ENCODE results near the gene BOD1L1.

BOD1L1 gene

GRCh38 chr4:13537832-13538177, 89.7 kb downstream of the BOD1L1 start:
- no peak for DNase-seq

- DNase-seq = no peak
These were observed 90.3 kb downstream of the BOD1L1 start for GRCh38 chr4:13537011-13537831.

- no peak for DNase-seq
These were observed 90.9 kb downstream of the BOD1L1 start for GRCh38 chr4:13536607-13537006.

- no peak for DNase-seq
These were observed 91.7 kb downstream of the BOD1L1 start for GRCh38 chr4:13535708-13536361.

- DNase-seq = no peak
These were observed 92.4 kb downstream of the BOD1L1 start for GRCh38 chr4:13535118-13535517.

- no peak for DNase-seq
These were observed 93.0 kb downstream of the BOD1L1 start for GRCh38 chr4:13534344-13535063.

- DNase-seq = no peak
These were observed 93.7 kb downstream of the BOD1L1 start for GRCh38 chr4:13533670-13534343.

- DNase-seq = no peak
These were observed 95.9 kb downstream of the BOD1L1 start for GRCh38 chr4:13531625-13531998.

- no peak for DNase-seq
These were observed 96.5 kb downstream of the BOD1L1 start for GRCh38 chr4:13530823-13531624.

- no peak for DNase-seq
These were observed 98.2 kb downstream of the BOD1L1 start for GRCh38 chr4:13529128-13529919.

GRCh38 chr4:13528821-13529127, 98.8 kb downstream of the BOD1L1 start:
- DNase-seq = no peak

- DNase-seq = no peak
These were observed 99.3 kb downstream of the BOD1L1 start for GRCh38 chr4:13527981-13528820.

- no peak for DNase-seq
These were observed 100.1 kb downstream of the BOD1L1 start for GRCh38 chr4:13527192-13527980.

GRCh38 chr4:13526658-13527057, 100.9 kb downstream of the BOD1L1 start:
- DNase-seq = no peak

GRCh38 chr4:13525606-13526281, 101.8 kb downstream of the BOD1L1 start:
- DNase-seq = no peak

GRCh38 chr4:13524504-13525243, 102.9 kb downstream of the BOD1L1 start:
- no peak for DNase-seq

- DNase-seq = no peak
These were observed 103.7 kb downstream of the BOD1L1 start for GRCh38 chr4:13523591-13524503.

- no peak for DNase-seq
These were observed 104.4 kb downstream of the BOD1L1 start for GRCh38 chr4:13523105-13523477.

Measured in NCI-H226 (cell line).